IPS DF 19.7 (cell line): ENCODE measurements around the gene NMRK2.

Experiments used
- DNase-seq: peaks from one replicate; pipeline ENCODE4 v3.0.0-alpha.2; 2013; ENCODE audit warnings: low read depth, low spot score

NMRK2 gene

DNA sequence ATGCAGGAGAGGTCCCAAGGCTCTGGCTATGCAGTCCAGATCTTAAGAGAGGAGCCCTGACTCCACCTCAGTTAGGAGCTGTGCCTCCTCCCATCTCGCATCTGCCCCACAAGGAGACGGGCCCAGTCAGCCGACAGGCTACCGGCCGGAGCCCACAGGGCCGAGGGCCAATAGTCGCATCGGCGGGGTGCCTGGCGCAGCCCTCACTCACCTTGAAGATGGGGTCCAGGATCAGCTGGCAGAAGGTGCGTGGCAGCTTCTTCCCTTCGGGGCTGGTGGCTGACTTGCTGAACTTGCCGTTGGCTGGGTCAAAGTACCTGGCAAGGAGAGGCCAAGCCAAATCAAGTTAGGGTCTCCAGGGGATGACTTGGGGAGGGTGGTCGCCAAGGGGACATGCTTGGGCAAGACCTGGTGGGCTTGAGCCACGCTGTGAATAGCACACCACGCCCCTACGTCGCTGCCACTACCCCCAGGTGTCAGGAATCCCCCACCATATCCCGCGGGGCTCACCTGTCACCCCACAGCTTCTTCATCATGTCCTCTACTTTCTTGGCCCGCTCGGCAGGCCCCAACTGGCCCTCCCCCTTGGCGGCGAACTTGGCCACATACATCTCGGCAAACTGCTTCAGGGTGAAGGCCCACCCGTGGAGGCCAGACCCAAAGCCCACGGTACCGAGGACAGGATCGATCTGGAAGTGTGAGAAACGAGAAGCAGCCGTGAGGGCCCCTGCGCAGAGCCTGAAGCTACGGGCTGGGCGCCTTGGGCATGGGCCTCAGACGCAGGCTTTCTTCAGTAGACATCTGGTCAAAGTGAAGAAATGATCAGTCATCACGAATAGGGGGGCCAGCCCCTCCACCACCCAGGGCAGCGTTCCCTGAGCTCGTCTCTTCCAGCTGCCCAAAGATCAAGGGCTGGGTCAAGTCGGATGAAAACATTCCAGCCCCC is 49.1 kb downstream of the NMRK2 start:
- no peak for DNase-seq

DNA sequence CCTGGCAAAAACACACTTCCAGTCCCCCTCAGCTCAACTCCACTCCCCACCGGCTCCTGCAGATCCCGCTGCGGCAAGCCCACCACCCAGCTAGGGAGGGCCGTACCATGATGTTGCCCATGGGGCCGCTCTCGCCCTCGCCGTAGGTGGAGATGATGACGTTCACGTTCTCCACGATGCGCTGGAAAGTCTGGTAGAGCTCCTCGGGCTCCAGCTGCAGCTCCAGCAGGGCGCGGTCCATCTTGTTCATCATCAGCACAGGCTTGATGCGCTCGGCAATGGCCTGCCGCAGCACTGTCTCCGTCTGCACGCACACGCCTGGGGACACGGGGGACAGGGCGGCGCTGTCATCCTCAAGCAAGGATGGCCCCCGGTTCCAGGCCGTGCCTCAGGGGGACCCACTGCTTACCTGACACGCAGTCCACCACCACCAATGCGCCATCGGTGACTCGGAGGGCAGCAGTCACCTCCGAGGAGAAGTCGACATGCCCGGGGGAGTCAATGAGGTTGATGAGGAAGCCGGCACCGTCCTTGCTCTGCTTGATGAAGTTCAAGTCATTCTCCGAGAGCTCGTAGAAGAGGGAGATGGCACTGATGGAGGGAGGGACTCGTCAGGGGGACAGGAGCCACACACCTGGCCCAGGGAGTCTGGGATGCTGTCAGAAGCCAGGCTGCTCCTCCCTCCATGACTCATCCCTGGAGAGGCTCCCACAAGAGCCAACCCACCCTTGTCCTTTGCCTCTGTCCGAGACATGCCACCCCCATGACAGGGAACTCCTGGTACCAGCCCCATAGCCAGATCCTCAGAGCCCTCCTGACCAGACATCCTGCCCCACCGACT is 50.1 kb downstream of the NMRK2 start:
- DNase-seq: no peak

DNA sequence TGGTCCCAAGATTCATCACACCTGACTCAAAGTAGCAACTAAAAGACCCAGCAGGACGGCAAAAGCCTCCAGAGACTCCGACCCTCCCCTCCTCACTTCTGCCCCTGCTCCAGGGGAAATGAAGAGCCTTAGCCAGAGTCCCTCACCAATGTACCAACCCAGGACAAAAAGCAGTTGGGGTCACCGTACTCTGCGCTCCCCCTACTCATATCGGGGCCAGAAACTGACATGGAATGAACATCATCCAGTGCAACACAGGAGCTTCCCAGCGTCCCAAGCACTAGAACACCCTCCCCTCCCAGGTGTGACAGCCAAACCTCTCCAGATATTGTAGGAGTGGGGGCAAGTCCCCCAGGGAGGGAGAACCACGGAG is 50.7 kb downstream of the NMRK2 start:
- no peak for DNase-seq

DNA sequence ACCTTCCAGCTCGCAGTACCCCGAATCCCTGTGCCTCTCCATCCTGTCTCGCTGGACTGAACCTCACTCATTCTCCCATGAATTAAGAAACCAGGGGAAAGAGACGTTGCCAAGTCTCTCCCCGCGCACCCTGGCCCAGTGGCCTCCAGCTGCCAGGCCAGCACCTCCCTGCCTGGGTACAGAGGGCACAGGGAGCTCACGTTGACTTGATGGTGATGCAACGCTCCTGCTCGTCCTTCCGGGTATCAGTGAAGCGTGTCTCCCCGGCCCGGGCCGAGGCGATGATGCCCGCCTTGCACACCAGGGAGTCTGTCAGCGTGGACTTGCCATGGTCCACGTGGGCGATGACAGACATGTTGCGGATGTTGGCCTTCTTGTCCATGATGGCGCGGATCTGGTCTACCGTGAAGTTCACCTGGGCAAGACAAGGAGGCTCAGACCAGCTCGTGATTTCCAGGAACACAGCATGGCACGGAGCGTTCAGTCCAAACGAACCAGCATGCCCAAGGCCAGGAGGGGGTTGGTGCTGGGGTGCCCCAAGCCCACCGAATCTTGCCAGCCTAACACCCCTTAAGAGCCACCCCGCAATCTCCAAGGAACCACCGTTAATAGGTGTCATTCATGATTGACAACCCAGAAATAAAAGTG is 51.2 kb downstream of the NMRK2 start:
- DNase-seq: no peak

DNA sequence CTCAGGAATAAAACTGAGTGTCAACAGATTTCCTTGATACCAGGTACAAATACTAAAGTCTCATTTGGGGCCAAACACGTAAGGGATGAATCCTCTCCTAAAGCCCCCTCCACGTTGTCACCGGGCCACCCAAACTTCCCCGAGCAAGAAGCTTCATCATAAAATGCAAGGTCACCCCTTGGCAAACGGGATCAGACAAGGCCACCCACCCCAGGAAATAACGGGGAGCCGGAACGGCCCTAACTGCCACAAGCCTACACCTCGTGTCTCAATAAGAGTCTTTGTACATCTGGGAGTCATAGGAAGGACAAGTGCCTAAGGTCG is 51.7 kb downstream of the NMRK2 start:
- no peak for DNase-seq

DNA sequence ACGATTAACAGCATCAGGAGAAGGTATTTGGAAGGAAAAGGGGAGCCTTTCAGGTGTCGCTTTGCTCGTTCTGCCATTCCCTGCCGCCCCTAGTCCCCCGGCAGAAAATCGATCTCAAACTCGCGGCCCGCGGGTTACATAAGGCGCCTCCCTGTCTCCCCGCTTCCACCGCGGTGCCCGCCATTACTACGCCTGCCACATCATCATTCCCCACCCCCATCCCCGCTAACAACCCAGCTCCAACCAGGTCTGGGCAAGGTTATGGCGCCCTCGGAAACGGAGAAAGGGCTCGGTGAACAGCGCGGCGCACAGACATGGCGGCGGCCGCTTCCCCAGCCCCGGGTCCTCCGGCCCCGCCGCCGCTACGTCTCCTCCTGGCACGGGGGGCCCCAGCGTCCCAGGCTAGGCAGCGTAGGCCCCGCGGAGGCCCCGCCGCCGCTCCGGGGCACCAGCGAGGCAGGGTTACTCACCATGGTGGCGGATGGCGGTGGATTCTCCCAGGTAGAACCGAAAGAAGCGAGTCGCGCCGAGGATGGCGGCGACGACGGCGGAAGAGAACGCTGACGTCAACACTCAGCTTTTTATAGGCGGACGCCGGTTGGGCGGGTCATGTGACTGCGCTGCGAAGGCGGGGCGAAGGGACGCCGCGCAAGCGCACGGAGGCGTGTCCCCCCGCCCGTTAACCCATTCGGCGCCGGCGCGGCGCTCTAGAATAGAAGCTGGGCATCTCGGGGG is 52.2 kb downstream of the NMRK2 start, which contains the start of gene EEF2:
EEF2 (minus strand) TSS at position 556 of the 735 bp plus-strand sequence; CDS start at position 473, 83 bp downstream.
- no peak for DNase-seq

DNA sequence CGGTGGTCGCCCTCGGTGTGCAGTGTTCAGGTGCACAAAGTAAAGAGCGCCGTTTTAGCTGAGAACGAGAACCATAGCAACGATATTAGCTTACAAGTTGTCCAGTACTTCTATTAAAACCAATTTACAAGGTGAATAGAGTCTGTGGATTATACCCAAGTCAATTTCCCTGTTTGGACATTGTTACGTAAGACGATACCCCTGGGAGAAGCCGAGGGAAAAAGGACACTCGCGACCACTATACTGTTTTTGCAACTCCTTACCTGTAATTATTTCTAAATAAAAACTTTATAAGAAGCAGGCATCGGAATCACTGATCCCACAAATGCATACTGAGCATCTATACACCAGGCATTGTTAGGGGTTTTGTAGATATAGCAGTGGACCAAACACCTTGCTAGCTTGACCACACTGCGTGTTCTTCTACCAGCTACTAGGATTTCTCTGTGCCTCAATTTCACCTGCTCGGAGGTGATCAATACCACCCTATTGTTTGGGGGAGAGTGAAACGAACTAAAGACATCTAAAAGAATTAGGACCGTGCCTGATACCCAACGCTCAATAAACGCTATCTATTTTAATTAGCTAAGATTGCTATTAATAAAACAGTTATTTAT is 52.9 kb downstream of the NMRK2 start:
- DNase-seq: no peak

DNA sequence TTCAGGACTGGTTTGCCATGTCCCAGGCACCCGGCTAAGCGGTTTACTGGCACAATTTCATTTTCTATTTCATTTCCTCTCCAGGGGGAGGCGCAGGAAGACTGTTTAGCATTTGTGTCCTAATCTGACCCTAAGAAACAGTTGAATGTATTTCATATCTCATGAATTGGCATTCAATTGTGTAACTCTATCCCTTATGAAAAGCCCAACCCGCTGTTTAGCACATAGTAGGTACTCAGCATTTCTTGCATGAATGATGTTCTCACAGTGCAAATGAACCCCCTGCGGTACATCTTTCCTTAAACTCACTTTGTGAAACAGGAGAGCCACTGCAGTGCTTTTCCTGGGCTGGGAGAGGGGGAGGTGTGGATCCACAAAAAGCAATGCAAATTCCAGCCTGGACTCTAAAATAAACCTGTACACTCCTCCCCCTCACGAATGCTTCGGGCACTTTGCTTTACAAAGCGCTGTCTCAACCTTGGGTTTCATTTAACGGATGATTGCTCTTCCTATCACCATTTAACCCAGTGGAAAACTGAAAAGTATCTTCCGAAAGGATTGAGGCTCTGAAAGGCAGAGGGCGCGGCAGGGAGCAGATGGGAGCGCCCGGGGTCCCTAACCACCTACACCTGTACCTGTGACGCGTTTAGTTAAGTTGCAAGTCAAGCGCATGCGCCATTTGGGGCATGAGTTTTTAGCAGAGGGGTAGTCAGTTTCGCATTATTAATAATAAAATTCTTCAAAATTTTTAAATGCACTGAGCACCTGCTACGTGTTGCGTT is 53.6 kb downstream of the NMRK2 start:
- no peak for DNase-seq

DNA sequence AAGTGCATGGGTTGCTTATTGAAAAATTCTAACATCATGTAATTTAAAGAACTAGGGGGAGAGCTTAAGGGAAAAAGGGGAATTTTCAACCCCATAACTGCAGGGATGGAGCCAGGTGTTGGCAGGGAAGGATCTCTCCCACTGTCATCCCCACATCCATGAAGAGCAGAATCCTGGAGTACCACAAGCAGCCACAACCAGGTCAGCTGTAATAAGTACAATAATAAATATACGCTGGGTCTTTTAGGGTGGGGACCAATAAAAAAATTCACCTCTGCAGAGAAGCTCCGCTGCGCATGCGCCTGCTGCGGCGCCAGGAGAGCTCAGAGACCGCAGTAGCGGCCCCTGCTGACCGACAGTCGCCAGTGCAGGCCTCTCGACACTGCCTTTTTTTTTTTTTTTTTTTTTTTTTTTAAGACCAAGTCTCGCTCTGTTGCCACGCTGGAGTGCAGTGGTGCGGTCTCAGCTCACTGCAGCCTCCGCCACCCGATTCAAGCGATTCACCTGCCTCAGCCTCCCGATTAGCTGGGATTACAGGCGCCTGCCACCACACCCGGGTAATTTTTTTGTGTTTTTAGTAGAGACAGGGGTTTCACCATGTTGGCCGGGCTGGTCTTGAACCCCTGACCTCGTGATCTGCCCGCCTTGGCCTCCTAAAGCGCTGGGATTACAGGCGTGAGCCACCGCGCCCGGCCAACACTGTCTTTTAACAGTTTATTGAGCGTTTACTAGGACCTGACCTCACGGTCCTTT is 54.9 kb downstream of the NMRK2 start:
- no peak for DNase-seq

DNA sequence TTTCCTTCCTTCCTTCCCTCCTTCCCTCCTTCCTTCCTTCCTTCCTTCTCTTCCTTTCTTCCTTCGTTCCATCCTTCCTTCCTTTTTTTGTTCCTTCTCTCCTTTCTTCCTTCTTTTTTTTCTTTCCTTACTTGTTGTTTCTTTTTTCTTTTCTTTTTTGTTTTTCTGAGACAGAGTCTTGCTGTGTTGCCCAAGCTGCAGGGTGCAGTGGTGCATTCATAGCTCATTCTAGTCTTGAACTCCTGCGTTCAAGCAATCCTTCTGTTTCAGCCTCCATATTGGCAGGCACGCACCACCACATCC is 57.9 kb downstream of the NMRK2 start:
- no peak for DNase-seq
